ENCODE results near the gene C3orf18. TPM values are rescaled to one million over a fixed set of nuclear protein-coding genes. Genes with fewer than 3 reads are reported as not detected.

The C3orf18 gene
- total RNA-seq, 1 donor from 2014 or later, result 18.6 TPM

DNA sequence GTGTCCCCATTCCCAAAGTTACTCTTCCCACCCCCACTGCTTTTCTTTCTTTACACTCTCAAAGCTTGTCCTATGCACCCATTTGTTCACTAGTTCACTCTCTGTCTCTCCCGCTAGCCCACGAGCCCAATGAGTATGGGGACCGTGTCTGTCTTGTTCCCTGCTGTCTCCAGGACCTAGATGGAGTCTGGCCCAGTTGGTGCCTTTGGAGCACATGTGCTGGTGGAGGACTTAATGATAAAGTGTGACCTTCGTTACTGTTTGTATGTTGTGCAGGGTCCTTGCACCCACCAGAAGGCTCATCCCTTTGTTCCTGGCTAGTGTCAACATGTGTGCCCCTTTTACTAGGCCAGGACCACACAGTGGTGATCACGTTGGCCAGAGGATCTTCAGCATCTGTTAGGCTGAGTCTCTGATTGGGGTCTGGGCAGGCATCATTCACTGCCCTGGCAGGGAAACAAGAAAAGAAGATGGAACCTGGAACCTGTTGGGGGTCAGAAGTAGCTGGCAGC is 36.6 kb upstream of the C3orf18 start:
- DNase-seq (ENCODE audit: low read depth), result no peak

- no peak for DNase-seq (ENCODE audit: low read depth)
Observed at GRCh38 chr3:50603261-50604109, 35.9 kb upstream of the C3orf18 start.

DNA sequence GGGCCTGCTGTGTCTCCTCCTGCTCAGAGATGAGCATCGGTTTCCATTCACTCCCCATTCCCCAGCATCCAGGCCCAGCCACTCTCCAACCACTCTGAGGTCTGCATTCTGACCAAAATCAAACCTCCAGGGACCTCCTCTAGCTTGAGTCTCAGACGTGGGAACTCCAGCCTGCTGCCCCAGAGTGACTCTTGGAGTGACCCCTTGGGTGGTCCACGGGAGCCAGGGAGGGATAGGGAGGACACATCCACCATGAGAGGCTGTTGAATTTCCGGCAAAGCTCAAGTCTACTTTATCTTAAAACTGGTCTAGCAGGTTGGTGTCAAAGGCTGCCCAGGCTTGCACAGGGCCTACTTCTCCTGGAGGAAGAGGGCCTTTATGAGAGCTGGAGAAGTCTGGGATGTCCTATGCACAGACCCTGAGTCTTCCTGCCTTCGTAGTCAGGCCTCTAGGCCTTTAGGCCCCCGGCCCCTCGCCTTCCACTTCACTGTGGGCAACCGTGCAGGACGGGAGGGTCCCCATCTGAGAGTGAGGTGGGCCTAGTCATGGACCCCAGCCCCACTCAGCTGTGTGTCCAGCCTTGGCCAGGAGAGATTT is 35.1 kb upstream of the C3orf18 start:
- no peak for DNase-seq (ENCODE audit: low read depth)

DNA sequence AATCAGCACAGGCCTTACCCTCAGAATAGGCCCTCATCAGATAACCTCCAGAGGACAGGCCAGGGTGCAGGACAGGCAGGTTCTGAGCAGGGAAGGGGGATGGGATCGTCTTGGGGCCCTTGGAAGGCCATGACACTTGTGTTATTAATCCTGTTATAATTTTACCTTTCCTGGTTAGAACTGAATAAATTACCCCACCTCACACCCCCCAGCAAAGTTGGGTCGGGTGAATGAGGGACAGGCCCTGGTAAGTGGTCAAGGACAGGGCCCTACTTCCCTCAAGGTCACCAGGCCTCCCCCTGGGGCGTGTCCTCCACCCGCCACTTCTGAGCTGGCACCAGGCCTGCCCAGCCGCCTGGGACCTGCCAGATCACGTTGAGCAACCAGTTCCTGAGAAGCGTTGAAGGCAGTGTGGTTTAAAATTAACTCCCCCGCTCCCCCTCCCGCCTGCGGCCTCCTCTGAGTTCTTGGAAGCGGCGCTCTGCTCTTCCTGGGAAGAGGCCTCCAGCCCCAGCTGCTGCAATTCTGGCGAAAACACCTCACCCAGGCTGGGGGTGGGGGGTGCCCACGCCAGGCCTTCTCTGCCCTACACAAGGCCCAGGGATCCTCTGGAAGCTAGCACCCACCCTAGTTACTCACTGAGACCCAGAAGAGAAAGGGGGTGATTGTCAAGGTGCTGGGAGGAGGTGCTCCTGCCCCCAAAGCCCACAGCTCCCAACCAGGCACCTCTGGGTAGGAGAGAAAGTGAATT is 33.5 kb upstream of the C3orf18 start:
- DNase-seq (ENCODE audit: low read depth), result peak; percentile 97

- no peak for DNase-seq (ENCODE audit: low read depth)
Observed at GRCh38 chr3:50600141-50600753, 32.7 kb upstream of the C3orf18 start.

- DNase-seq (ENCODE audit: low read depth), result peak; percentile 57
Observed at GRCh38 chr3:50599716-50600118, 32.2 kb upstream of the C3orf18 start.

GRCh38 chr3:50599115-50599715 is 31.7 kb upstream of the C3orf18 start:
- no peak for DNase-seq (ENCODE audit: low read depth)

- no peak for DNase-seq (ENCODE audit: low read depth)
Observed at GRCh38 chr3:50594253-50594785, 26.8 kb upstream of the C3orf18 start.

DNA sequence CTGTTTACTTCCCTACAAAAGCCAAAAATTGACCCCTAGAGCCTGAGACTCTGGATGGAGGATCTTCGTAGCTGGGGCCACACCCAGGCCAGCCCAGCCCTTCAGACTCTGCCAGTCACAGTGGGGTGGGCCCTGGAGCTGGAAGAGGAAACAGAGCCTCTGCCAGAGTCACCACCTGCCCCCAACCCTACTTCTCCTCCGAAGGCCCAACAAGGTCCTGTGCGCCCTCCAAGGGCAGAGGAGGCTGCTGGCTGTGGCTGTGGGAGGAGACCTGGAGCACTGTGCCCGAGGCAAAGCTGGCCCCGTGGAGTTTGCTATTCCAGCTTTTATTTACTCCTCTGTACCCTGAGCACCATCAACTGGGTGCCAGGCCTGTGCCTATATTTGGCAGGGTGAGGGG is 25.0 kb upstream of the C3orf18 start:
- DNase-seq (ENCODE audit: low read depth), result no peak

DNA sequence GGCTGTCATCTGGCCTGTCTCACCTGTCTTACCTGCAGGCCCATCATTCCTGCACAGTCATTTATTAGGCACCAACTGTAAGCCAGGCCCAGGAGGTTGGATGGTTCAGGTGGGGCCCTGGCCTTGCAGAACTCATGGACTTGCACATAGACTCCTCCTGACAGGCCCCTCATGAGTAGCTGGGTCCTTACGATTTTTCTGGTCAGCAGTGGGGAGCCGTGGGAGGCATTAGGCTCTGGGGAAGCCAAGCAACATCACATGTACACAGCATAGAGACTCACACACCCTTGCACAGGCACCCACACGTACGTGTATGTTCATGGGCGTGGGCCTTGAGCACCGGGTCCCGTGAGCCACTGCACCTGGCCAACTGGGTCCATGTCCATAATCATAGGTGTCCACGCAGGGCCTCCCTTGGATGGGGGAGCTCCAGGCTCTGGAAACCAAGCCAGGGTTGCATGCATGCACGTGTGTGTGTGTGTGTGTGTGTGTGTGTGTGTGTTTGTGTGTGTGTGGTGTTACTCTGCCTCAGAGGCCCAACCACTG is 23.7 kb upstream of the C3orf18 start:
- no peak for DNase-seq (ENCODE audit: low read depth)

GRCh38 chr3:50588759-50589433 is 21.3 kb upstream of the C3orf18 start:
- DNase-seq (ENCODE audit: low read depth), result peak; percentile 14

DNA sequence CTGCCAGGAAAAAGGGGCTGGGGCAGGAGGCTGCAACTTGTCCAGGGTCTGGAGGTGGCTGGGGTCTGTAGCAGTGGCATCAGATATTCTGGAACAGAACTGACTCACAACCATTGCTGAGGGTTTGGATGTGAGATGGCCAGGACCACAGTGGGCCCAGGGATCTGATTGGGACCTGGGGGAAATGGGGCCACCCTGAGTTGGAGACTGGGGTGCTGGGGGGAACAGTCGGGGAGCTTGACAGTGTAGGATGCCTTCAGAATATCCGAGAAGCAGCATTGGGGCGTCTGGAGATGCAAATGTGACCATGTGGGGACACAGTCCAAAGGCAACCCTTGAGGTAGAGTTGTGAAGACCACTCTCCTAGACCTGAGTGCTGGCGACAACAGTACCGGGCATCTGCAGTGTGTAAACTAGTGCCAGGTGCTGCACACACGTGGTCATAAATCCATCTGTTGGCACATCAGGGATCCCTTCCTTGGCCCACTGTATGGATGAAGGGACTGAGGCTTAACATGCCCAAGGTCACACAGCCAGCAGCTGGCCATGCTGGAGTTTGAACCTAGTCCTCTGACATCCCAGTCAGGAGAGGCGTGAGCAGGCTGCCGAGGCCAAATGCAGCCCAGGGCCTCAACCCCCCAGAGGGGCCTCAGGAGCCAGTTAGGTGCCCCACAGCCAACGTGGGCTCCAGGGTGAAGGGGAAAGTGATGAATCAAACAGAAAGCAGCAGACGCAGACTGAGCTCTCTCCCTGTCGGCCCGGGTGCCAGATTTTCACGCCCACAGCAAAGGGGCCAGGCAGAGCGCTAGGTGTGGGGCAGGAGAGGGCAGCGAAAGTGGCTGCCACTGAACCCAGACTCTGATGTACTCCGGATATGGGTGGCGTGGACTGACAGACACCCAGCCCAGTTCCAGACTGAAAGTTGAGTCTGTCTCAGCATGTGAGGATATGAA is 20.5 kb upstream of the C3orf18 start:
- no peak for DNase-seq (ENCODE audit: low read depth)

DNA sequence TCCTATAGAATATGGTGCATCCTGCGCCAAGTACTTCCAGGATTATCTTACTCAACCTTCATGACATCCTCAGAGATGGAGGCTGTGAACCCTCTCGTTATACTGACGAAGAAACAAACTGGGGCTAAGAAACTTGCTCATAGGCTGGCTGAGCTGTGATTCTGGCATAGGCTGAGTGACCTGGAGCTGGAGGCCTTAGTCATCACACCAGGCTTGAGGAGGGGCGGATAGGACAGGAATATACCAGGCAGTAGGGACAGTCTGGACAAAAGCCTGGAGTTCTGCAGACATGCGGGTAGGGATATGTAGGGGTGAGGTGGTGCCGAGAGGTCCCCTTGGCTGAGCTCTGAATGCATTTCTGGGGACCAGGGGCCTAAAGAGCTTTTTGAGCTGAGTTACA is 19.8 kb upstream of the C3orf18 start:
- DNase-seq (ENCODE audit: low read depth), result no peak

DNA sequence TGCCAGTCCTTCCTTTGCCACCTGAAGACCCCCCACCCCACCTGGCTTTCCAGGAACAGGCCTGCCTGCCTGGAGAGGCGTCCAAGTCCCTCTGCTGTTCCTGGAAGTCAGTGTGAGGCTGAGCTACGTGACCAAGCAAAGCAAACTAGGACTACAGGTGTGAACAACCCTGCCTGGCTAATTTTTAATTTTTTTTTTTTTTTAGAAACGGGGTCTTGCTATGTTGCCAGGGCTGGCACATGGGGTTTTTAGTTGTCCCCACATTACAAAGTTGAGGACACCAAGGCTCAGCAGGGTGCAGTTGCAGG is 19.2 kb upstream of the C3orf18 start:
- DNase-seq (ENCODE audit: low read depth), result no peak

GRCh38 chr3:50585919-50586762 is 18.6 kb upstream of the C3orf18 start:
- DNase-seq (ENCODE audit: low read depth), result no peak

DNA sequence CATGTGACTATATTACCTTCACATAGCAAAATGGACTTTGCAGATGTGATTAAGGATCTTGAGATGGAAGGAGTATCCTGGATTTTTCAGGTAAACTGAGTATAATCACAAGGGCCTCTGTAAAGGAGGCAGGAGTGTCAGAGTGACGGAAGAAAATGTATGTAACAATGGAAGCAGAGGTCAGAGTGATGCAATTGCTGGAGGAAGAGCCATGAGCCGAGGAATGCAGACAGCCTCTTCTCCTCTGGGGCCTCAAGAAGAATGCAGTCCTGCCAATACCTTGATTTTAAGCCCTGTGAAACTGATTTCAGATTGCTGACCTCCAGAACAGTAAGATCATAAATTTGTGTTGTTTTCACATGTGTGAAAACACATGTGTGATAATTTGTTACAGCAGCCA is 16.8 kb upstream of the C3orf18 start:
- no peak for DNase-seq (ENCODE audit: low read depth)

GRCh38 chr3:50583897-50584296 is 16.4 kb upstream of the C3orf18 start:
- DNase-seq (ENCODE audit: low read depth), result no peak

- DNase-seq (ENCODE audit: low read depth), result no peak
Observed at GRCh38 chr3:50582083-50582482, 14.5 kb upstream of the C3orf18 start.
